Activated naive CD8-positive, alpha-beta T cell treated with anti-CD3 and anti-CD28 coated beads, Interleukin-2, amount 10 ng/mL, durations not matched to agents 7 days and 5 days (primary cell): Measurements from ENCODE around the gene NOP9. TPM values are rescaled to one million over a fixed set of nuclear protein-coding genes. Genes with fewer than 3 reads are reported as not detected.

ENCODE experiments used
- ATAC-seq: fragments of 150-1000 bp; cut with Tn5 transposase; one replicate; pipeline ENCODE4 v1.10.0; 2021; ENCODE audit warnings: low read depth, moderate library complexity
- POLR2A ChIA-PET: fragments of 350-600 bp; sonication (Branson Sonifier 250); formaldehyde crosslinking; loops from one replicate; lab custom pipeline; 2021; ENCODE audit warnings: antibody characterized with exemption; lab: Charles Lee
- DNase-seq: peaks from one replicate; pipeline ENCODE4 v3.0.0; 2021
- H3K27ac Mint-ChIP-seq: one replicate; pipeline ENCODE4 v1.8.0; 2022; ENCODE audit warnings: mild to moderate bottlenecking, mixed read lengths
- H3K27me3 Mint-ChIP-seq: one replicate; pipeline ENCODE4 v1.8.0; 2022; ENCODE audit warnings: mild to moderate bottlenecking, moderate library complexity, mixed read lengths
- H3K36me3 Mint-ChIP-seq: one replicate; pipeline ENCODE4 v1.8.0; 2021; ENCODE audit warnings: mild to moderate bottlenecking, mixed read lengths
- H3K4me1 Mint-ChIP-seq: one replicate; pipeline ENCODE4 v1.8.0; 2021; ENCODE audit warnings: mixed read lengths
- H3K4me3 Mint-ChIP-seq: one replicate; pipeline ENCODE4 v1.8.0; 2022; ENCODE audit warnings: mild to moderate bottlenecking, moderate library complexity, mixed read lengths
- H3K9me3 Mint-ChIP-seq: one replicate; pipeline ENCODE4 v1.8.0; 2021; ENCODE audit warnings: mixed read lengths
- total RNA-seq, 2 experiments: library from RNA; stranded (reverse); gene quantifications; one replicate each; pipeline ENCODE4 v1.2.3, GENCODE V29; 2021

The NOP9 gene
- total RNA-seq, 2 experiments from 2014 or later, result 28.7 to 31.1 TPM

GRCh38 chr14:24279301-24280186 lies 20.1 kb upstream of the NOP9 start:
- peak; percentile 71 for ATAC-seq
- Mint-ChIP-seq H3K4me1 (peaks cover 23% of the 10 kb centered on the region), H3K9me3 (no peaks in the 10 kb centered on the region), H3K36me3 (peaks cover 7% of the 10 kb centered on the region), H3K4me3 (no peak overlapping the region), H3K27ac (peak overlapping the region; percentile 28), H3K27me3 (peaks cover 7% of the 10 kb centered on the region)
- POLR2A ChIA-PET, result interaction anchor here (0.9 to 5.4 kb wide), 6 partner anchors 8 to 37 kb away, joined by 3 to 19 read pairs (median 7); partner anchors contain the start of genes LTB4R2, RABGGTA and TINF2
- no peak for DNase-seq

DNA sequence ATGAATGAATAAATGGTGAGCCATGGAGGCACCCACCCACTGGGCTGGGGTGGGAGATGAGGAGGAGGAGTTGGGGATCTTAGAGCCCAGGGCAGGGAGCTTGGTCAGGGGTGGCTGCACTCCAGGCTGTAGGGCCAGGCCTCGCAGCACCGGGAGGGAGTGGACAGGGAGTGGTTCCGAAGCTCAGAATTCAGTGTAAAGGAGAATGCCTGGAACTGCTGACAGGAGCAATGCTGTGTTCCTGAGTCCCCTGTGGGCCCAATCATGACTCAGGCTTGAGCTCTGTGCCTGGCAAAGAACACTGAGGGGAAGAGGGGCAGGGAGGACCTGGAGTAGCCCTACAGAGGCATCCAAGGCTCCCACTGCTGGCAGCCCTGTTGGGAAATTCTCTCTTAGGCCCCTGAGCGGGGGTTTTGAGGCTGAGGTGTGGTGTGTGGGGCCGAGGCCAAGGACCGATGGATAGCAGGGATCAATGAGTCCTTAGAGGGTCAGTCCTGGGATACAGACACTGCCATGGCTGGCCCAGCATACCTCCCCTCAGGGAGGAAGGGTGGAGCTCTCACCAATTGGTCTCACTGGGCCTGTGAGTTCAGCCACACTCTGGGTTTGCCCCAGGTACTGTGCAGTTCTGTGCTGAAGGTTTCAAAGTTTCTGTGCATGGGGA lies 18.7 kb upstream of the NOP9 start:
- POLR2A ChIA-PET, result interaction anchor here (1.0 to 5.4 kb wide), 6 partner anchors 9 to 38 kb away, joined by 3 to 19 read pairs (median 7); partner anchors contain the start of genes LTB4R2, RABGGTA and TINF2
- peaks cover 20% of the 10 kb centered on the region for H3K4me1 Mint-ChIP-seq
- H3K36me3 Mint-ChIP-seq, result peaks cover 7% of the 10 kb centered on the region
- no peak for DNase-seq
- ATAC-seq, result no peak
- no peak overlapping the region for H3K27ac Mint-ChIP-seq
- H3K9me3 Mint-ChIP-seq, result no peaks in the 10 kb centered on the region
- no peak overlapping the region for H3K4me3 Mint-ChIP-seq
- H3K27me3 Mint-ChIP-seq, result peaks cover 8% of the 10 kb centered on the region

- Mint-ChIP-seq H3K27ac (no peak overlapping the region), H3K4me1 (peaks cover 20% of the 10 kb centered on the region), H3K27me3 (peaks cover 11% of the 10 kb centered on the region), H3K36me3 (peaks cover 9% of the 10 kb centered on the region), H3K4me3 (no peak overlapping the region), H3K9me3 (no peaks in the 10 kb centered on the region)
- ATAC-seq (no peak), DNase-seq (no peak)
- POLR2A ChIA-PET, result interaction anchor here (0.9 to 5.4 kb wide), 3 partner anchors 8 to 167 kb away, joined by 3 to 19 read pairs (median 4); partner anchors contain the start of gene DCAF11
Measured at GRCh38 chr14:24281636-24282035, 18.0 kb upstream of the NOP9 start.

GRCh38 chr14:24282736-24283135 lies 16.9 kb upstream of the NOP9 start:
- no peak for ATAC-seq
- Mint-ChIP-seq H3K9me3 (no peaks in the 10 kb centered on the region), H3K4me1 (peaks cover 19% of the 10 kb centered on the region), H3K27ac (no peak overlapping the region), H3K36me3 (peaks cover 6% of the 10 kb centered on the region), H3K27me3 (peaks cover 19% of the 10 kb centered on the region), H3K4me3 (no peak overlapping the region)
- no peak for DNase-seq
- POLR2A ChIA-PET, result interaction anchor here (0.9 kb wide), 1 partner anchor 169 kb away, joined by 4 read pairs; the partner anchor contains the start of gene DCAF11

DNA sequence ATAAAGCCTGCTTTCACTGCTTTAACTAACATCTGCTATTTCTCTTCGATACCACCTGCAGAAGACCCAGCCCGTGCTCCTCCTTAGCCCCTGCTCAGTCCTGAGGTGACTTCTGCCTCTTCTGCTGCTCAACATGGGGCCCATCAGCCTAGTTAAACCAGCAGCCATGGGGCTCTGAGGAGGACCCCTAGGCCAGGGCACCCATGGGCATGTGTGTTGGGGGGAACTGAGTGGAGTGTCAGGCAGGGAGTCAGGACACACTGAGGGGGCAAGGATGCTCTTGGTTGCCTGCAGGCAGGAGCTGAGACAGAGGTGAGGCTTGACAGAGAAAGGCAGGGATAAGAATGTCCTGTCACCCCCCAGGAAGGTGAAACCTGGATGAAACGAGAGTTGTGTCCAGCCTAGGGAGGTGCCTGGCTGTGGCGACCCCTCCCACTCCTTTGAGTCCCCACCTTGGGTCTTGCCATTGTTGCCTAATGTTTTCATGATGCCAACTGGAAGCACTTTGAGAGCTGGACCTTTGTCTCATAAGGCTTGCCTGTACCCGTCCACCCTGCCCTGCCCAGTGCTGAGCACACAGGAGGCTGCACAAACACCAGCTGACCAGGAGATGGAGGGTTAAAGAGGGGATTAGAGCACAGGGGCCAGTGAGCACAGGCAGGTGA lies 15.7 kb upstream of the NOP9 start:
- Mint-ChIP-seq H3K9me3 (no peaks in the 10 kb centered on the region), H3K36me3 (peaks cover 4% of the 10 kb centered on the region), H3K4me3 (no peak overlapping the region), H3K27me3 (peaks cover 22% of the 10 kb centered on the region), H3K27ac (peak overlapping the region; percentile 18), H3K4me1 (peaks cover 16% of the 10 kb centered on the region)
- DNase-seq, result no peak
- POLR2A ChIA-PET, result interaction anchor here (0.7 kb wide), 1 partner anchor 16 kb away, joined by 3 read pairs; the partner anchor contains the start of genes DHRS1 and NOP9
- no peak for ATAC-seq

GRCh38 chr14:24284501-24285035 lies 15.1 kb upstream of the NOP9 start:
- DNase-seq (no peak), ATAC-seq (no peak)
- H3K36me3 Mint-ChIP-seq, result peaks cover 4% of the 10 kb centered on the region
- H3K27me3 Mint-ChIP-seq, result peaks cover 21% of the 10 kb centered on the region
- no peak overlapping the region for H3K4me3 Mint-ChIP-seq
- peaks cover 15% of the 10 kb centered on the region for H3K4me1 Mint-ChIP-seq
- H3K27ac Mint-ChIP-seq, result no peak overlapping the region
- no peaks in the 10 kb centered on the region for H3K9me3 Mint-ChIP-seq
- POLR2A ChIA-PET, result interaction anchor here (0.6 kb wide), 1 partner anchor 10 kb away, joined by 4 read pairs; no protein-coding TSS in a partner anchor

DNA sequence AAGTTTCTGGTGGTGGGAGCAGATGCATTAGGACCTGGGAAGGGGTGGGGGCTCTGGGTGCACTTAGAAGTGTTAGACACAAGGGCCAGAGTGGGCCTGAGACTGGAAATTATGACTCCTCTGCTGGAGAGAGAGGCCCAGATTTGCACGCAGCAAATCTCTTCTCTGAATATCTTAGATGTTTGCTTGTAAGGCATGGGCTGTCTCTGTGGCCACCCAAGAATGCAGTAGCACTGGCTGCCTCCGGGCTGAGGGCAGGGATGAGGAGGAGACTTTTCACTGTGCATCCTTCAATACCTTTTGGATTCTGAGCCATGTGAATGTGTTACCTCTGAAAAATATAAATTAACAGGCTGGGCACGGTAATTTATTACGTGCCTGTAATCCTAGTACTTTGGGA lies 14.3 kb upstream of the NOP9 start:
- Mint-ChIP-seq H3K36me3 (peaks cover 7% of the 10 kb centered on the region), H3K27me3 (peaks cover 21% of the 10 kb centered on the region), H3K27ac (no peak overlapping the region), H3K4me1 (peaks cover 20% of the 10 kb centered on the region), H3K9me3 (no peaks in the 10 kb centered on the region), H3K4me3 (no peak overlapping the region)
- ATAC-seq (no peak), DNase-seq (no peak)
- POLR2A ChIA-PET, result interaction anchor here (0.7 kb wide), 1 partner anchor 121 kb away, joined by 3 read pairs; no protein-coding TSS in a partner anchor

- no peak overlapping the region for H3K4me3 Mint-ChIP-seq
- peaks cover 29% of the 10 kb centered on the region for H3K4me1 Mint-ChIP-seq
- no peaks in the 10 kb centered on the region for H3K9me3 Mint-ChIP-seq
- POLR2A ChIA-PET, result no interaction called here
- H3K27me3 Mint-ChIP-seq, result peaks cover 20% of the 10 kb centered on the region
- no peak for DNase-seq
- H3K27ac Mint-ChIP-seq, result no peak overlapping the region
- H3K36me3 Mint-ChIP-seq, result peaks cover 22% of the 10 kb centered on the region
- no peak for ATAC-seq
Measured at GRCh38 chr14:24286996-24287395, 12.7 kb upstream of the NOP9 start.

- ATAC-seq, result peak; percentile 97
- peak overlapping the region; percentile 41 for H3K4me3 Mint-ChIP-seq
- POLR2A ChIA-PET, result interaction anchor here (0.9 to 6.9 kb wide), 9 partner anchors 10 to 140 kb away, joined by 3 to 58 read pairs (median 13); partner anchors contain the start of genes CBLN3, DHRS1, KHNYN and NOP9
- DNase-seq, result peak; percentile 67
- H3K27me3 Mint-ChIP-seq, result peaks cover 18% of the 10 kb centered on the region
- peaks cover 32% of the 10 kb centered on the region for H3K4me1 Mint-ChIP-seq
- H3K27ac Mint-ChIP-seq, result no peak overlapping the region
- H3K9me3 Mint-ChIP-seq, result no peaks in the 10 kb centered on the region
- peaks cover 32% of the 10 kb centered on the region for H3K36me3 Mint-ChIP-seq
Measured at GRCh38 chr14:24289649-24290280, 9.9 kb upstream of the NOP9 start.

DNA sequence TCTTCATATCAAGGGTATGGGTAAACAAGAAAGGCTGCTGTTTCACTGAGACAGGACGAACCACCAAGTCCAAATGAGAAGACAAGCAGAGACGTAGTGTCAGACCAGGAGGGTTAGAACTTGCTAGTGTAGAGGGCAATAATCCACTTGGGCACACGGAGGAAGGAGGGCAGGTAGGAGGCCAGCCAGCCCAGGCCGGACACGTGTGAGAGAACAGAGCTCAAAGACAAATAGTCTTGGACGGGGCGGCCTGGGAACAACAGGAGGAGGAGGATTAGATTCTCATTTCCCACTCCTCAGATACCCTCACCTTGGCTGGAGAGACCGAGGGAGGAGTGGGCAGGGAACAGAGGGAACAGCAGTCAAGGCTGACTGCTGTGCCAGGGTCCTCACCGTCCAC lies 8.9 kb upstream of the NOP9 start:
- no peak overlapping the region for H3K4me3 Mint-ChIP-seq
- POLR2A ChIA-PET, result interaction anchor here (0.5 to 6.9 kb wide), 8 partner anchors 9 to 193 kb away, joined by 3 to 58 read pairs (median 10); partner anchors contain the start of genes CBLN3, DHRS1, KHNYN and NOP9
- H3K27me3 Mint-ChIP-seq, result peaks cover 18% of the 10 kb centered on the region
- peaks cover 33% of the 10 kb centered on the region for H3K4me1 Mint-ChIP-seq
- H3K27ac Mint-ChIP-seq, result no peak overlapping the region
- ATAC-seq (no peak), DNase-seq (no peak)
- no peaks in the 10 kb centered on the region for H3K9me3 Mint-ChIP-seq
- peaks cover 37% of the 10 kb centered on the region for H3K36me3 Mint-ChIP-seq

- POLR2A ChIA-PET, result interaction anchor here (0.6 to 6.9 kb wide), 4 partner anchors 12 to 49 kb away, joined by 3 to 58 read pairs (median 12); partner anchors contain the start of genes RABGGTA and TINF2
- no peak overlapping the region for H3K27ac Mint-ChIP-seq
Measured at GRCh38 chr14:24291446-24292117, 8.1 kb upstream of the NOP9 start.

More at GRCh38 chr14:24291446-24292117, 8.1 kb upstream of the NOP9 start:
- Mint-ChIP-seq H3K9me3 (no peaks in the 10 kb centered on the region), H3K36me3 (peaks cover 42% of the 10 kb centered on the region), H3K27me3 (peaks cover 14% of the 10 kb centered on the region), H3K4me3 (no peak overlapping the region), H3K4me1 (peaks cover 41% of the 10 kb centered on the region)
- ATAC-seq (no peak), DNase-seq (no peak)
